PC-3 (cell line): ENCODE results near the gene C19orf25.

Source experiments
- CTCF ChIP-seq: fragments of 300-600 bp; sonication (generic); conservative IDR thresholded peaks from 2 replicates; pipeline ENCODE4 v1.5.1; 2017; ENCODE audit warnings: antibody characterized with exemption, low read depth, mild to moderate bottlenecking, low read length
- EZH2 ChIP-seq: fragments of 300-600 bp; sonication (generic); IDR thresholded peaks from one replicate; pipeline ENCODE4 v1.6.1; 2017; ENCODE audit warnings: antibody characterized with exemption, mild to moderate bottlenecking, low read length; ENCODE audit not compliant: unreplicated experiment
- EZH2phosphoT487 ChIP-seq: fragments of 300-600 bp; sonication (generic); IDR thresholded peaks from 2 replicates; pipeline ENCODE4 v1.6.1; 2018; ENCODE audit warnings: mild to moderate bottlenecking, antibody characterized with exemption, low read length, borderline replicate concordance

DNA sequence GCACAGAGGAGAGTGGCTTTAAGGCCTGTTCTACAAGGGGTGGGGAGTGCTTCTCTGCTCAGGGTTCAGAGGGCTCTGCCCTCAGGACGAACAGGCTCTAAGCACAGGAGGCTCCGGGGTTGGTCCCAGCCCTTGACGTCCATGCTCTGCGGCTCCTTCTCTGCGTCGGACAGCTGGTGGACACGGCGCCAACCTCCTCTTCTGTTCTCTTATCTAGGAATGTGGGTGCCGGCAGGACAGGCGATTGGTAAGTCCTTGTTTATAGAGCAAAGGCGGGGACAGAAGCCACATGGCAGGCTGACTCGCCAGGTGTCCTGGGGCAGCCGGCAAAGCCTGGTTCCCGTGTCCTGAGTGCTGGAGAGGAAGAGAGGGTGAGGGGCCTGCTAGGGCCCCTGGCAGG, 49.3 kb downstream of the C19orf25 start:
- no peak for TF ChIP-seq EZH2
- TF ChIP-seq CTCF = no peak
- TF ChIP-seq EZH2phosphoT487 = no peak
